NCI-H2196 treated with DMSO at 0.1 percent for 48 hours (cell line): Measurements from ENCODE around the gene QRICH1.
"Not testable (repeated sequence)": the region's sequence is repeated elsewhere in the genome, so short reads cannot be mapped to it uniquely, and the experiment has no call there.

Source experiments
- DNase-seq: peaks from one replicate; lab custom pipeline; 2025; ENCODE audit not compliant: unreplicated experiment; lab: John Stamatoyannopoulos, UW

QRICH1 gene

DNA sequence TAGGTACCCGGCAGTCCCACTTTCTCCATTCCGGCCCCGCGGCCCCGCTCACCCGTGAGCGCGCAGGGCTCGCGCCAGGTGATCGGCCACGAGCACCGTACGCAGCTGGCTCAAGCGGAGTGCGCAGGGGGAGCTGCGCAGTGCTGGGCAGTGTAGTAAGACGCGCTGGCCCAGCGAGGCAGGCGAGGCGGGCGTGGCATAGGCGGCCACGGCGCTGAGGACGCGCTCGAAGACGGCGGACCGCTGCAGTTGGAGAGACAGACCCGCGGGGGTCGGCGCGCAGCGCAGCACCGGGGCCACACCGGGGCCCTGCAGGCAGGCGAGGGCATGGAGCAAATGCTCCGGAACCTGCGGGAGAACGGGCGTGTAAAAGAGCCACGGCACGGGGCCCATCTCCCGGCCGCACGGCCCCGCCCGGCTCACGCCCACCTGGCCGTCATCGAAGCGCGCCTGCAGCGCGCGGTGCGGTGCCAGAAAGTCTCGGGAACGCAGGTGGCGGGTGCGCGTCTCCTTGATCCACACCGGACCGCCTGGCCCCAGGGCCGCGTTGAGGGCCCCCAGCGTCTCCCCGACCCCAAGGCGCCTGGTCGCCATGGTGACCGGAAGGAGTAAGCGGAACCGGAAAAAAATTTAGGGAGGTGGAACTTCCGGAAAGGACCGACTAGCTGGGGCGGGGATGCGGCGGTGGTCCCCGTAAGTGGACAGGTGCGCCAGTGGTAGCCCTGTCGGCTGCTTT lies 75.7 kb downstream of the QRICH1 start, which contains the start of gene DALRD3:
Gene DALRD3, minus strand, starts transcription at position 610 of the 736 bp plus-strand sequence. Its CDS starts 16 bp downstream, at position 594.
- peak; percentile 31 for DNase-seq

DNA sequence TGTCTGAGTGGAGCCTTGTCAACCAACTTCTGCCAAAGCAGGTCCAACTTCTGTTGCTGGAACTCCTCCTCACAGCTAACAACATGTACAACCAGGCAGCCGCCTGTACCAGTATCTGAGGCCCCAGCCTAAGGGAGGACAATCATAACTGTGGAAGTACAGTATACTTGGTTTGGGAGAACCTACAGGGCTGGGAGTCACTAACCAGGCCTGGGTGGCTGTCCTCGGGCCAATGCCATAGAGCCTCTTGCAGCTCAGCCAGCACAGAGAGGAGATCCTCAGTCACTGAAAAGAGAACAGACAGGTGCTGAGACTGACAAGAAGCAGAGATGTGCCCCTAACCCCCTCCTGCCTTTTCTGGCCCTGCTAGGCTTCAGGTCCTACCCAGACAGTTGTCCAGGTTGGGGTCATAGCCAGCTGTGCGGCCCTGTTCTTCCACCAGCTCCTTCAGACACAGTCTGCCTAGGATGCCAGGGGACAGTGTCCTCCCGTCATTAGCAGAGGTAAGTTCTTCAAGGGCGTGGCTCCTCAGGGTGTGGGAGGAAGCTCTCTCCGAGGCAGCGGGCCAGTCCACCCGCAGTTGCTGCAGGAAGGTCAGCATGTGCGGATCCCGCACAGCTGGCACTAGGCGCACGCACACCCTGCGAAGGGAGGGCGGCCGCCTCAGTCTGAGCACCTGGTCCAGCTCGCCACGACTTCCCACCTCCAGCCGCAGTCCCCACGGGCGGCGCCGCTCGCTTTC lies 76.5 kb downstream of the QRICH1 start:
- DNase-seq = no peak

DNA sequence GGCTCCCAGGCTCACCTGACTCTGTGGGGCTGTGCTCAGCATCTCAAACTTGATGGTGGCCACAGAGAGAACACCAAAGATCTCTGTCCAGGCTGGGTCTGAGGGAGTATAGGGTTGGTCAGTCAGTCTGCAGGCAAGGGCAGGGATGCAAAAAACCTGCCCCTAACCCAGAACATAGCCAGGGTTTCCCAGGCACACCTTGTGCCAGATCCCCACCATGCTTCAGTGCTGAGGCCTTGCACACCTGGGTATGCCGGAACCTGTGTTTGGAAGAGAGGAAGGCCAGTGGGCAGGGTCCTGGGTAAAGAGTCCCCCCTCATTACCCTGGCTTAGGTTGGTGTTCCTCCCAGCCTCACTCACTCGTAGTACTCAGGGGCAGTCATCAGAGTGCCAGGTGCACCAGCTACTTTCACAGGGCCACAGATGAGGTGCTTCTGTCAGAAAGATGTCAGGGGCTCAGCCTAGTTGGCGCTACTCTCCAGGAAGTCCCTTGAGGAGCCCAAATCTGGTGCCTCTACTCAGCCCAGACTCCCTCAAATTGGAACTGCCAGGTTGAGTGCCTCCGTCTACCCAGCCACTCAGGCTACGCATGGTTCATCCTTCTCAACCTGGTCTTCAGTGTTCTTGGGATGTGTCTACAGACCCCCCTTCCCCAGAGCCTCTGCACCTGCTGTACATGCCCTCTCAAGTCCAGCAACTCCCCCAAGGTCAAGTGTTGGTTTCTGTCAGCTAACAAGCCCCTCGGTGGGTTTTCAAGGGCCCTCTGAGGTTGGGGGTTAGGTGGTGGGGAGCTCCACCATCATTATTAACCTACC lies 77.2 kb downstream of the QRICH1 start:
- DNase-seq = no peak

DNA sequence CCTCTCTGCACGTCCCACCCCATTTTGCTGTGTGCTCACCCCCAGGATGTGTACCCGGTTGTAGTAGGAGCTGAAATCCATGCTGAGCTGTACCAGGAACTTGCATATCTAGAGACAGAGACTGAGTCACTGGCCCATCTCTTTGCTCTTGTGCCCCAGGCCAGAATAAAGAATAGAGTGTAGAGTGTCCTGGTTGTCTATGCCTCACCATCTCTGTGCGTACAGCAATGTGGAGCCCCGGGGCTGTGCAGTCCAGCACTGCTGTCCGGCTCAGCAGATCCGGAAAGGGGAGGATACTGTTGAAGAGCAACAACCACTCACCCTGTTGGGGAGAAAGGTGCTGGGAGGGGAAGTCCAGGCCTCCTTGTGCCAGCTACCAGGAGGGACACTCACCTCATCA lies 78.1 kb downstream of the QRICH1 start:
- no peak for DNase-seq

DNA sequence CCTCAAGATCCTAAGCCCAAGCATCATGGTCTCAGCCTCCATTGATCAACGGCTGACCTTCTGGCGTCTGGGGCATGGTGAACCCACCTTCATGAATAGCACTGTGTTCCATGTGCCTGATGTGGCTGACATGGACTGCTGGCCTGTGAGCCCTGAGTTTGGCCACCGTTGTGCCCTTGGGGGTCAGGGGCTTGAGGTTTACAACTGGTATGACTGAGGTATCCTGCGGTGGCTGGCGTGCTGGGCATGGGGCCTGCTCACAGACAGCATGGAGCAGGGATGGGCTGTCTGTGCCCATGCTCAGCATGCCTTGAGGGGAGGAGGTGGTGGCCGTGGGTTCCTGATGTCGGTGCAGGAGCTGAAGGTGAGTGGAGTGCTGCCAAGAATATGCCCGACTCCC lies 78.8 kb downstream of the QRICH1 start:
- no peak for DNase-seq

DNA sequence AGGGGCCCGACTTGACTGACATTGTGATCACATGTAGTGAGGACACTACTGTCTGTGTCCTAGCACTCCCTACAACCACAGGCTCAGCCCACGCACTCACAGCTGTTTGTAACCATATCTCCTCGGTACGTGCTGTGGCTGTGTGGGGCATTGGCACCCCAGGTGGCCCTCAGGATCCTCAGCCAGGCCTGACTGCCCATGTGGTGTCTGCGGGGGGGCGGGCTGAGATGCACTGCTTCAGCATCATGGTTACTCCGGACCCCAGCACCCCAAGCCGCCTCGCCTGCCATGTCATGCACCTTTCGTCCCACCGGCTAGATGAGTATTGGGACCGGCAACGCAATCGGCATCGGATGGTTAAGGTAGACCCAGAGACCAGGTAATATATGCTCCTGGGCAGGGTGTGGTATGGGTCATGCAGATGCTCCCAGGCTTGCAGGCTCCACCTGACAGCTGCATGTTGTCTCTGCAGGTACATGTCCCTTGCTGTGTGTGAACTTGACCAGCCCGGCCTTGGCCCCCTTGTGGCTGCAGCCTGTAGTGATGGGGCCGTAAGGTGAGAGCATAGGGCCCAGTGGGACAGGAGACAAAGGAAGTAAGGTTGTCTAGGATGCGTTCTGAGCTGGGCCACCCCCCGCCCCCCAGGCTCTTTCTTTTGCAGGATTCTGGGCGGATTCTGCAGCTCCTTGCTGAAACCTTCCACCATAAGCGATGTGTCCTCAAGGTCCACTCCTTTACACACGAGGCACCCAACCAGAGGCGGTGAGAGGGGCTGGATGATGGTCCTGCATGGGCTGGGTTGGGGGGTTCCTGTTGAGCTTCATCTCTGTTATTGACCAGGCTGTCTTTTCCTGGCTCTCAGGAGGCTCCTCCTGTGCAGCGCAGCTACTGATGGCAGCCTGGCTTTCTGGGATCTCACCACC lies 79.9 kb downstream of the QRICH1 start:
- DNase-seq = no peak

DNA sequence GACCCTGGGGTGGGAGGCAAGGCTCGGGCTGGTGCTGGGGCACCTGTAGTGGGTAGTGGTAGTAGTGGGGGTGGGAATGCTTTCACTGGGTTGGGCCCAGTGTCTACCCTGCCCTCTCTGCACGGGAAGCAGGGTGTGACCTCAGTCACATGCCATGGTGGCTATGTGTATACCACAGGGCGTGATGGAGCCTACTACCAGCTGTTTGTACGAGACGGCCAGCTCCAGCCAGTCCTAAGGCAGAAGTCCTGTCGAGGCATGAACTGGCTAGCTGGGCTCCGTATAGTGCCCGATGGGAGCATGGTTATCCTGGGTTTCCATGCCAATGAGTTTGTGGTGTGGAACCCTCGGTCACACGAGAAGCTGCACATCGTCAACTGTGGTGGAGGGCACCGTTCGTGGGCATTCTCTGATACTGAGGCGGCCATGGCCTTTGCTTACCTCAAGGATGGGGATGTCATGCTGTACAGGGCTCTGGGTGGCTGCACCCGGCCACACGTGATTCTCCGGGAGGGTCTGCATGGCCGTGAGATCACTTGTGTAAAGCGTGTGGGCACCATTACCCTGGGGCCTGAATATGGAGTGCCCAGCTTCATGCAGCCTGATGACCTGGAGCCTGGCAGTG lies 80.6 kb downstream of the QRICH1 start:
- DNase-seq = no peak

DNA sequence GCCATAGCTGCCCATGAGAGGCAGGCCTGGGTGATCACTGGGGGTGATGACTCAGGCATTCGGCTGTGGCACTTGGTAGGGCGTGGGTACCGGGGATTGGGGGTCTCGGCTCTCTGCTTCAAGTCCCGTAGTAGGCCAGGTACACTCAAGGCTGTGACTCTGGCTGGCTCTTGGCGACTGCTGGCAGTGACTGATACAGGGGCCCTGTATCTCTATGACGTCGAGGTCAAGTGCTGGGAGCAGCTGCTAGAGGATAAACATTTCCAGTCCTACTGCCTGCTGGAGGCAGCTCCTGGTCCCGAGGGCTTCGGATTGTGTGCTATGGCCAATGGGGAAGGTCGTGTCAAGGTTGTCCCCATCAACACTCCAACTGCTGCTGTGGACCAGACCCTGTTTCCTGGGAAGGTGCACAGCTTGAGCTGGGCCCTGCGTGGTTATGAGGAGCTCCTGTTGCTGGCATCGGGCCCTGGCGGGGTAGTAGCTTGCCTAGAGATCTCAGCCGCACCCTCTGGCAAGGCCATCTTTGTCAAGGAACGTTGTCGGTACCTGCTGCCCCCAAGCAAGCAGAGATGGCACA lies 81.3 kb downstream of the QRICH1 start:
- no peak for DNase-seq

DNA sequence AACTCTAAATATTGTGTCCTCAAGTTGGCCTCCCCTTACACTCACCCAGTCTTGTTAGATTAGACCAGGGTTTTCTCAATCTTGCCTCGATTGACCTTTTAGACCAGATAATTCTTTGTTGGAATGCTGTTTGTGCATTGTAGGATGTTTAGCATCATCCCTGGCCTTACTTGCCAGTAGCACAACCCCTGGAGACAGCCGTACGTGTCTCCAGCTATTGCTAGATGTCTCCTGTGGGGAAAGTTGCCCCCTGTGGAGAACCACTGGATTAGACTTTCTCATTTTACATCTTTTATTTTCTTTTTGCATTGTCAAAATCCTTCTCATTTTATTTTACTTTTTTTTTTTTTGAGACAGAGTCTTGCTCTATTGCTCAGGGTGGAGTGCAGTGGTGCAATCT lies 84.5 kb downstream of the QRICH1 start:
- DNase-seq = no peak

DNA sequence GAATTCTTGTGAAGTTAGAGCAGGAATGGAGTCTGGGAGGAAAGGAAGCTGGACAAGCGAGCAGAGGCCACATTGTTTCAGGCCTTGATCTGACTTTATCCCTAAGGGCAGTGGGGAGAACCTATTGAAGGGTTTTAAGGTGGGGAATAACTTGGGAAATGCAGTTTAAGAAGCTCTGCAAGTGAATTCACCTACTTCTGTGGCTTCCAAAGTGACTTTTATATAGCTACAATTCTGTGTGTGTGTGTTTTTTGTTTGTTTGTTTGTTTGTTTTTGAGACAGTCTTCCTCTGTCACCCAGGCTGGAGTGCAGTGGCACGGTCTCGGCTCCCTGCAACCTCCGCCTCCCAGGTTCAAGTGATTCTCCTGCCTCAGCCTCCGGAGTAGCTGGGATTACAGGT lies 85.2 kb downstream of the QRICH1 start:
- DNase-seq = not testable (repeated sequence)

DNA sequence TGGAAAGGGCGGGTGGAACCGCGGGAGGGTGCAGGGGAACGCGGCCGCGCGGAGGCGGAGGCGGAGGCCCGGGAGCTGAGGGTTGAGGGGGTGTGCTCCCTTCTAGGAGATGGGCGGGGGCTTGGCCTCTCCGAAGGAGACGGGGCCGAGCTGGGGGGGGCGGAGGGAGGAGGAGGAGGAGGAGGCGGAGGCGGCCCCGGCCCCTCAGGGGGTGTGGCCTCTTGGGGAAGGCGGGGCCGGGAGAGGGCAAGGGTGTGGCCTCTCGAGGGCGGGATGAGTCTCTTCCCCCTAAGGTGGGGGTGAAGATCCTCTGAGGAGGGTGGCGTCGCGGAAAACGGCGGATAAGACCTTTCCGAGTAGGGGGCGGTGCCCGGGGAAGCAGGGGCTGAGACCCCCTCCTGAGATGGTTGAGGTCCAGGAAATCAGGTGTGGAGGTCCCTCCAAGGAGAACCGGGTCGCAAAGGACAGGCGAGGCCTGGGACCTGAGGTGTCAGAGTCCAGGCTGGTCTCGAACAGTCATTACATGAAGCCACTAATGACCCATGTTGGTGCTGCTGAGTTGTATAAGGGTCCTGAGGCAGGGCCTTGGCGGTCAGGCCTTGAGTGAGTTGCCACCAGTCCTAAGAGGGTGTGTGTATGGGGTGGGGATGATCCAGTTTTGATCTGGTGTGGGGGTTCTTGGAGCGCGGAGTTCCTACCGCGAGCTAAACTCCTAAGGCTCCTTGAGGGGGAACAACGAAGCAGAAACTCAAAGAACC lies 85.9 kb downstream of the QRICH1 start:
- peak; percentile 30 for DNase-seq

DNA sequence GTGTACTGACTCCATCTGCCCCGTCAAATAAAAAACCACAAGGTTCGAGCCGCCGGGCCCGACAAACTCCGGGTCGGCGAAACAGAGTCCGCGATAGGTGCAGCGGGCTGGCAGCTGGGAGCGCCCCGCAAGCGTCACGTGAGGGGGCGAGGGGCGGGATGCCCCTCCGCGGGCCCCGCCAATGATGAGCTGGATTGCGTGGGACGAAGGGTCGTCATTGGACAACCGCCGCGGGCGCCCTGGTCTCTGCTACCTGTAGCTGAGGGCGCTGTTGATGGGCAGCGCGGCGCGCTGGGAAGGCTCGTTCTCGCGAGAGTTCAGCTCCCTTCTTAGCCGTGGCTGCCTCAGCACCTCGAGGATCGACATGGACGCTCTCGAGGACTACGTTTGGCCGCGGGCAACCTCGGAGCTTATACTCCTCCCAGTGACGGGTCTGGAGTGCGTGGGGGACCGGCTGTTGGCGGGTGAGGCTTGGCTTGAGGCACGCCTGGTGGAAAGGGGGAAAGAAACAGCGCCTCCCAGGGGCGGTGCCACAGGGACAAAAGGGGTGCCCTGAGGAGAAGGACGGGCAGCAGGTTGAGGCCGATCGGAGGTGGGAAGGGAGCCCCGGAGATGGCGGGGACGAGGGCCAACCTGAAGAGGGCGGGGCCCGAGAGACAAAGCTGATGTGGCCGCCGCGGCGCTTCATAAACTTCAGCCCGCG lies 86.7 kb downstream of the QRICH1 start, which contains the start of gene WDR6:
Gene WDR6, plus strand, starts transcription at position 324 of the 703 bp plus-strand sequence. Its CDS starts 41 bp downstream, at position 365.
- peak; percentile 75 for DNase-seq

DNA sequence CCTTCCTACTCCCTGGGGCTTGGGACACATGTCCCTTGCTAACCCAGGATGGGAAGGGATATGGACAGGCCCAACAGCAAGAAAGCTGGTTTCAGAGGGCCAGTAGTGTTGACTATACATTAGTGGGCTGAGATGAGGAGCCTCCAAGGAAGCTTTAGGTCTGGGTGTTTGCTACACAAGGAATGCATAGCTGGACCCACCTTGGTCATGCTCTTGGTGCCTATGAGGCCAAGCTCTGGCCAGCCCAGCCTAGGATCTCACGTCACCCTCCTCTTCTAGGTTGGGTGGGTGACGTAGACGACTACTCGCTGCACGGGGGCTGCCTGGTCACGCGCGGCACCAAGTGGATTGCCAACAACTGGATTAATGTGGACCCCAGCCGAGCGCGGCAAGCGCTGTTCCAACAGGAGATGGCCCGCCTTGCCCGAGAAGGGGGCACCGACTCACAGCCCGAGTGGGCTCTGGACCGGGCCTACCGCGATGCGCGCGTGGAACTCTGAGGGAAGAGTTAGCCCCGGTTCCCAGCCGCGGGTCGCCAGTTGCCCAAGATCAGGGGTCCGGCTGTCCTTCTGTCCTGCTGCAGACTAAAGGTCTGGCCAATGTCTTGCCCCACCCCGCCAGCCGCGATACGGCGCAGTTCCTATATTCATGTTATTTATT lies 87.3 kb downstream of the QRICH1 start:
- no peak for DNase-seq

DNA sequence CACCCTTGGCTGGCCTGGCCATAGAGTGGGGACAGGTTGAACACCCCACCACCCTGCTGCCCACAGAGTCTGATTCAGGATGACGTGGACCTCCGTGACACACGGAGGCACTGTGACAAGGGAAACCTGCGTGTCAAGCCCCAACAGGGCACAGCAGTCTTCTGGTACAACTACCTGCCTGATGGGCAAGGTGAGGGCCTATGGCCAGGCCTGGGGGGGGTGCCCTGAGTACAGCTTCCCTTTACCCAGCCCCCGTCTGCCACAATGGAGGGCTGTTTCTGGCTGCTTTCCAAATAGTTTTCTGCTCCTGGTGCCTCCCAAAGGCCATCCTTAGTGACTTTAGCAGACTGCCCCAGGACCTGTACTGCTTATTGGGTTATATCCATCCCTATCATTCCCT lies 87.9 kb downstream of the QRICH1 start:
- no peak for DNase-seq

DNA sequence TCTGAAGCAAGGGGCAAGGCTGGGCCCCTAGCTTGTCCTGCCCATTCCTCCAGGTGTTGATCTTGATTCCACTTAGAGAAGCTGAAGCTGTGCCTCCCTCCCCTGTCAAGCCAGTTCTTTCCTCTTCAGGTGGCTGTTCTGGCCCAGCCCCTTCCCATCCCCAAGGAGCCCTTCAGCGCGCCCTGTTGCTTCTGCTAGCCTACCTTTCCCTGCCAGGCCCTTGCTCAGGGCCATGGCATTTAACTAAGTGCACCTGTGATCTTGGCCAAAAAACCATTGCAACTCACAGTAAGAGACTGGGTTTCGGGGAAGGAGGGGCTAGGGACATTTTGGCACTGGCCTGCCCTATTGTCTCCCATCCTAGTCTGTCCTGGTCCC lies 88.6 kb downstream of the QRICH1 start:
- no peak for DNase-seq

DNA sequence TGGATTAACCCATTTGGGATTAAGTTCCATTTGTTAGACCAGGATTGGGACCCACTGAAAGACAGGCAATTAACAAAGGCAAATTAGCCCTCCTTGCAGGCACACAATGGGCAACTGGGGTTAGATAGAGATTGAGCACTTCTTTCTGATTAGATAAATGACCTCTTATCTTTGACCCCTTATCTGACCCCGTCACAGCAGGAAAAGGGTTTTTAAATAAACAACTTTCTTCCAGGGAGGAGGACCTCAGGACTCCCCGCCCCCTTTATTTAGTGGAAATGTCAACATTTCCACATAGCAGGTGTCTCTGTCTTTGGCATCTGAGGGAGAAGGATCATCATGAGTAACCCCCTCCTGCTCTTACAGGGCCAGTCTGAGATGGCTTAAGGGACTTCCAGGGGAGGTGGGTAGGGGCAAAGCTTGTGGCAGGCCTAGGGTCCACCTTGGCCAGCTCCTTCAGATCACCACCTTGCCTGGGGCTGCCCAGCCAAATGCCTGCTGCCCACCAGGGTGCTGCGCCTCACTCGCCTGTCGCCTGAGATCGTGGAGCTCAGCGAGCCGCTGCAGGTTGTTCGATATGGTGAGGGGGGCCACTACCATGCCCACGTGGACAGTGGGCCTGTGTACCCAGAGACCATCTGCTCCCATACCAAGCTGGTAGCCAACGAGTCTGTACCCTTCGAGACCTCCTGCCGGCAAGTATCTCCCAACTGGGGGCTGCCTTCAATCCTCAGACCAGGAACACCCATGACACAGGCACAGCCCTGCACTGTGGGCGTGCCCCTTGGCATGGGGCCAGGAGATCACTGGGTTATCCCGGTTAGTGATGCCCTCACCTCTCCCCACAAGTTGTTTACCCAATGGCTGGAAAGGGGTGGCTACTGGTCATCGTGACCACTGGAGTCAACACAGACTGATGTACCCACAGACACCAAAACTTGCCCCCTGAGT lies 89.2 kb downstream of the QRICH1 start:
- no peak for DNase-seq

DNA sequence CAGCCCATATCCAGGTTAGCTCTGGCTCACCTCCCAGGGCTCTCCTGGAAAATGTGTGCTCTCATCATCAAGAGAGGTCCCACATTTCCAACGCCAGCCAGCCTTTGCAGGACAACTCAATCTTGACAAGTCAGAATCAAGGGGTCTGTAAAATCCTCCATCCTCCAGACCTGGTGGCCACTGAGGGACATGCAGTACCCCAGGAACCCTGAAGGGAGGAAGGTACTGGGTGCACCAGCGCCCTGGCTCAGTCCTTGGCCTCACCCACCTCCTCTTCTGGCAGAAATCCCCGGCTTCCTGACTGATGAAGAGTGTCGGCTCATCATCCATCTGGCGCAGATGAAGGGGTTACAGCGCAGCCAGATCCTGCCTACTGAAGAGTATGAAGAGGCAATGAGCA lies 92.7 kb downstream of the QRICH1 start:
- no peak for DNase-seq
